ENCODE results near the gene MUC12.

The MUC12 gene

DNA sequence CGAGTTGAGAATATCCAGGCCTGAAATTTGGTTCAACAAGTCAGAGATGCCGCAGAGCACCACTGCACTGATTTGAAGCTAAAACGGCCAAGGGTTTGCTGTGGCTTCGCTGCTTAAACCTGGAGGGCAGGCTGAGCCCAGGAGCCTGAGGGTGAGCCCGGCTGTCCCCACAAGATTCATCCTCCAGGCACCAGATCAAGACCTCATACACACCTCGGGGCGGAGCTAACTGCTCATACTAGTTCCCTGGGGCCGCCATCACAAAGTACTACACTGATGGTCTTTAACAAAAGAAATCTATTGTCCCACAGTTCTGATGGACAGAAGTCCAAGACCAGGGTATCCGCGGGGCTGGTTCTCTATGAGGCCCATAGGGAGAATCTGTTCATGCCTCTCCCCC lies 99.0 kb downstream of the MUC12 start:
- no peak for DNase-seq (ENCODE audit: low read depth)
- Histone ChIP-seq H3K36me3 (ENCODE audit: control insufficient read depth, insufficient read depth, low read length, severe bottlenecking) (no peaks in the 10 kb centered on the region), H3K27me3 (replicated peaks; ENCODE audit: control insufficient read depth, insufficient read depth, low read length) (peaks cover 32% of the 10 kb centered on the region), H3K4me1 (ENCODE audit: control insufficient read depth, insufficient read depth, low read length) (peaks cover 5% of the 10 kb centered on the region), H3K9me3 (ENCODE audit: control insufficient read depth, low read length) (no peaks in the 10 kb centered on the region), H3K9ac (ENCODE audit: low read length) (no peak overlapping the region), H3K4me3 (ENCODE audit: low read length) (no peak overlapping the region)

Measured in adipocyte (in vitro differentiated cells).